Effector memory CD4-positive, alpha-beta T cell (primary cell): ENCODE data around the gene SFMBT2.

ENCODE experiments used
- DNase-seq, 3 donors: peaks; one replicate each; pipeline ENCODE4 v3.0.0-alpha.2; 2020
- H3K27ac ChIP-seq: 2 replicates; pipeline ENCODE4 v1.7.0; 2013; ENCODE audit warnings: mild to moderate bottlenecking, low read length, moderate library complexity; ENCODE audit not compliant: insufficient read depth, poor library complexity, severe bottlenecking
- H3K27me3 ChIP-seq: replicated peaks from 2 replicates; pipeline ENCODE4 v1.7.0; 2013; ENCODE audit warnings: mild to moderate bottlenecking, low read length; ENCODE audit not compliant: insufficient read depth, control insufficient read depth, poor library complexity, severe bottlenecking
- H3K36me3 ChIP-seq: 2 replicates; pipeline ENCODE4 v1.7.0; 2013; ENCODE audit warnings: mild to moderate bottlenecking, low read length, moderate library complexity; ENCODE audit not compliant: control insufficient read depth, insufficient read depth
- H3K4me1 ChIP-seq: 2 replicates; pipeline ENCODE4 v1.7.0; 2013; ENCODE audit warnings: low read length, mild to moderate bottlenecking; ENCODE audit not compliant: control insufficient read depth, insufficient read depth, poor library complexity, severe bottlenecking
- H3K4me3 ChIP-seq: 2 replicates; pipeline ENCODE4 v1.7.0; 2013; ENCODE audit warnings: low read length, low read depth, mild to moderate bottlenecking; ENCODE audit not compliant: insufficient read depth, poor library complexity, severe bottlenecking
- H3K9me3 ChIP-seq: 2 replicates; pipeline ENCODE4 v1.7.0; 2013; ENCODE audit warnings: mild to moderate bottlenecking, low read length, moderate library complexity; ENCODE audit not compliant: control insufficient read depth
- total RNA-seq, 3 donors: gene quantifications; one replicate each; lab custom pipeline; 2026; lab: John Stamatoyannopoulos, UW

SFMBT2 gene
- 32.9 to 43.9 (median 33.4) reads per million in 3 donors for total RNA-seq

DNA sequence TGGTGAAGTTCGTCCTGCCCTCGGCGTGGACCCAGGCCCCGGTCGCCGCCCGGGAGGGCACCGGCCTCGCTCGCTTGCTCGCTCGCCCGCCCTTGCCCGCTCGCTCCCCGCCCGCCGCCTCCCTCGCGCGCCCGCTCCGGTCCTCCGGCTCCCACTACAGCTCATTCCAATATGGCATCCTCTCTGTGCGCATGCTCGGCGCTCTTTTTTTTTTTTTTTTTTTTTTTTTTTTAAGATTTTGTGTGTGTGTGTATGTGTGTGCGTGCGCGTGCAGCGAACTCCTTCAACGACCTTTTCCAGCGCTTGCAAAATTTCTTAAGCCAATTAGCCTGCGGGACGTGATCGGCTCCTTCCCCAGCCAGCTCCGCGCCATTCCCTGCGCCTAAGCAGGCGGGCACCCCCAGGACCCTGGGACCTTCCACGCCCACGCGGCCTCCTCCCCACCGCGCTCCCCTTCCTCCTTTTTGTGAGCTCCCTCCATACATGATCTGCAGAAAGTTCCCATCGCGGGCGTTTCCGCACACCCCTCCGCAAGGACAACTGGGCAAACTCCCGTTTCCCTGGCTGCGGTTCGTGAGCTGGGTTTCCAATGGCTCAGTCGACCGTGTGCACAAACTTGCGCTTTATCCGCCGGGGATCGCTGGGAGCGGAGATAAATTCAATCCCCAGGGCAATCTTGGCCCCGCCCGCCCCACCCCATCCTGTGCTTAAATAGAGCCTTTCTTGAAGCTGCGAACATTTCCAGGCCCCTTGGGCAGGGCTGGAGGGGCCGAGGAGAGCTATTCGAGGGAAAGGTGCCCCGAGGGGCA is at the start of gene SFMBT2:
Gene SFMBT2 (minus strand): TSS at position 173 of the 809 bp plus-strand sequence. CDS start 29,136 bp downstream, outside the sequence.
- no peaks in the 10 kb centered on the region for H3K9me3 ChIP-seq
- H3K36me3 ChIP-seq: no peaks in the 10 kb centered on the region
- peaks cover 36% of the 10 kb centered on the region for H3K4me1 ChIP-seq
- H3K27me3 ChIP-seq: no peaks in the 10 kb centered on the region
- peak within 1 kb of the TSS; percentile 66 for H3K27ac ChIP-seq
- peak; percentile 44 to 54 (median 47) for DNase-seq
- peak within 1 kb of the TSS; percentile 89 for H3K4me3 ChIP-seq

- Histone ChIP-seq H3K4me1 (no peaks in the 10 kb centered on the region), H3K27ac (no peak overlapping the region), H3K36me3 (no peaks in the 10 kb centered on the region), H3K9me3 (no peaks in the 10 kb centered on the region), H3K27me3 (no peaks in the 10 kb centered on the region), H3K4me3 (no peak overlapping the region)
- DNase-seq: no peak
These were observed 49.2 kb upstream of the SFMBT2 start for GRCh38 chr10:7460006-7460405.

GRCh38 chr10:7458556-7458955 is 47.7 kb upstream of the SFMBT2 start:
- DNase-seq: no peak

GRCh38 chr10:7457478-7458316 is 46.9 kb upstream of the SFMBT2 start:
- Histone ChIP-seq H3K36me3 (no peaks in the 10 kb centered on the region), H3K27ac (no peak overlapping the region), H3K27me3 (no peaks in the 10 kb centered on the region), H3K9me3 (no peaks in the 10 kb centered on the region), H3K4me3 (no peak overlapping the region), H3K4me1 (no peaks in the 10 kb centered on the region)
- no peak for DNase-seq

More at GRCh38 chr10:7458556-7458955, 47.7 kb upstream of the SFMBT2 start:
- no peaks in the 10 kb centered on the region for H3K9me3 ChIP-seq
- H3K4me3 ChIP-seq: no peak overlapping the region
- H3K36me3 ChIP-seq: no peaks in the 10 kb centered on the region
- no peaks in the 10 kb centered on the region for H3K27me3 ChIP-seq
- no peaks in the 10 kb centered on the region for H3K4me1 ChIP-seq
- H3K27ac ChIP-seq: no peak overlapping the region

DNA sequence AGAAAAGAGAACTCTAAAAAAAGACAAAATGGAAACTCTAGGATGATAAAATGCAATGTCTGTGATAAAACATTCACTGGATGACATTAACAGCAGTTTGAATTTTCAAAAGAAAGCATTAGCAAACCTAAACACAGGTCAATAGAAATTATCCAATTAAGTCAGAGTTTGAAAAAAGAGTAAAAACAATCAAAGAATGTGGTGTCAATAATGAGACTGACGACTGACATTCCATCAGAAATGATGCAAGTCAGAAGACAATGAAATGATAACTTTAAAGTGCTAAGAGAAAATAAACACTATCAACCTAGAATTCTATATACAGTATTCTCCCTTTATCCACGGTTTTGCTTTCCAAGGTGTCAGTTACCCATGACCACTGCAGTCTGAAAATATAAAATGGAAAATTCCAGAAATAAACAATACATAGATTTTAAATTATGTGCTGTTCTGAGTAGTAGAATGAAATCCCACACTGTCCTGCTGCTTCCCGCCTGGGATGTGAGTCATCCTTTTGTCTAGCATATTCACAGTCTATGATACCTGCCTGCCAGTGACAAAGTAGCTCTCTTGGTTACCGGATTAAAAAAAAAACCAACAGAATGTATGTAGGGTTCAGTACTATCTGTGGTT is 38.3 kb upstream of the SFMBT2 start:
- peaks cover 6% of the 10 kb centered on the region for H3K9me3 ChIP-seq
- no peak overlapping the region for H3K27ac ChIP-seq
- H3K4me1 ChIP-seq: no peaks in the 10 kb centered on the region

DNA sequence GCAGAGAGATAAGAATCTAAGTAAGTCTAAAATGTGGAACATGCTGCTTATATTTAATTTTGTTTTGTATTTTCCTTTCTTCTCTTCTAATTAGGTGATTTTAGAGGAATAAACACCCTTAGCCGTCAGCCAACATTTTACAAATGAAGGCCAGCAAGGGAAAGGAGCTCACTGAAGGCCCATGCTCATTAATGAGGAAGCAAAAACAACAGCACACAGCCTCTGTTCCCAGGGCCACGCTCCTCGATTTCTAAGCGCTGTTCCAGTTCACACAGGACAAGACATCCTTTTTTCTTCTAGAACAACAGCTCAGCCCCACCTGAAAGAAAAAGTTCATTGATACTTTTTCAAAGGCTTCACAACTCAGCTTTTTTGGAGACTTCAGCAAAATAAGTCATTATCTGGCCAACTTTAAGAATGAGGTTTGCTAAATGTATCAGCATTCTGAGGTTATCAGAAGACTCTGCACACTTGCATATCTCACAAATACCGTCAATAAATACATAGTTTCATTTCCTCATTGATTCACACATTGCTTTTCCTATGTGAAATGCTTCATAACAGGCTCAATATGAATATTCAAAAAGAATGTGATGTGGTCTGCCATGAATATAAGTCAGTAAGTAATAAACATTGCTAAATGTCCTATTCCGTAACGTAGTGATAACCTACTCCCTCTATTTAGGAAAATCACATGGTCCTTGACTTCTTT is 34.8 kb upstream of the SFMBT2 start:
- H3K4me3 ChIP-seq: no peak overlapping the region
- H3K4me1 ChIP-seq: no peaks in the 10 kb centered on the region
- H3K27ac ChIP-seq: no peak overlapping the region
- H3K27me3 ChIP-seq: no peaks in the 10 kb centered on the region
- H3K9me3 ChIP-seq: peaks cover 6% of the 10 kb centered on the region
- H3K36me3 ChIP-seq: no peaks in the 10 kb centered on the region
- no peak for DNase-seq

More for the DNA sequence above, 38.3 kb upstream of the SFMBT2 start:
- no peak for DNase-seq
- H3K27me3 ChIP-seq: no peaks in the 10 kb centered on the region
- no peak overlapping the region for H3K4me3 ChIP-seq
- no peaks in the 10 kb centered on the region for H3K36me3 ChIP-seq

- Histone ChIP-seq H3K4me1 (no peaks in the 10 kb centered on the region), H3K4me3 (no peak overlapping the region), H3K9me3 (peaks cover 3% of the 10 kb centered on the region), H3K36me3 (no peaks in the 10 kb centered on the region), H3K27me3 (no peaks in the 10 kb centered on the region), H3K27ac (no peak overlapping the region)
- DNase-seq: no peak
These were observed 33.8 kb upstream of the SFMBT2 start for GRCh38 chr10:7444551-7445121.

DNA sequence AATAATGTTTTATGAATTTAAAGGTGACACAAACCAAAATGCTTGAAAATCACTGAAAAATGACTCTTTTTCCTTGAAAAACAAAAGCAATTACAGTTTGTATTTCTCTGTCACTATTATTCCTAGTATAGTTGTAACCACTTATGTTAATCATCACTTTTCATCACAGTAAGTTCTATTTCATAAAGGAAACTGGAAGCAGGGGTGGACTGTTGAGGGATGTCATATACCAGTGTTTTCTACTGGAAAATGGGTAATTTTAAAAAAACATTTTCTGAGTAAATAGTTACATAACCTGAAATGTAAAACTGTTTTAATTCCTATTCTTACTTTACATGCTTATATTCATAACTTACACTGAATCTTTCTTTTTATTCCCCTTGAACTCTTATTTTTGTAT is 32.2 kb upstream of the SFMBT2 start:
- Histone ChIP-seq H3K9me3 (no peaks in the 10 kb centered on the region), H3K4me3 (no peak overlapping the region), H3K36me3 (no peaks in the 10 kb centered on the region), H3K27me3 (no peaks in the 10 kb centered on the region), H3K4me1 (no peaks in the 10 kb centered on the region), H3K27ac (no peak overlapping the region)
- no peak for DNase-seq

DNA sequence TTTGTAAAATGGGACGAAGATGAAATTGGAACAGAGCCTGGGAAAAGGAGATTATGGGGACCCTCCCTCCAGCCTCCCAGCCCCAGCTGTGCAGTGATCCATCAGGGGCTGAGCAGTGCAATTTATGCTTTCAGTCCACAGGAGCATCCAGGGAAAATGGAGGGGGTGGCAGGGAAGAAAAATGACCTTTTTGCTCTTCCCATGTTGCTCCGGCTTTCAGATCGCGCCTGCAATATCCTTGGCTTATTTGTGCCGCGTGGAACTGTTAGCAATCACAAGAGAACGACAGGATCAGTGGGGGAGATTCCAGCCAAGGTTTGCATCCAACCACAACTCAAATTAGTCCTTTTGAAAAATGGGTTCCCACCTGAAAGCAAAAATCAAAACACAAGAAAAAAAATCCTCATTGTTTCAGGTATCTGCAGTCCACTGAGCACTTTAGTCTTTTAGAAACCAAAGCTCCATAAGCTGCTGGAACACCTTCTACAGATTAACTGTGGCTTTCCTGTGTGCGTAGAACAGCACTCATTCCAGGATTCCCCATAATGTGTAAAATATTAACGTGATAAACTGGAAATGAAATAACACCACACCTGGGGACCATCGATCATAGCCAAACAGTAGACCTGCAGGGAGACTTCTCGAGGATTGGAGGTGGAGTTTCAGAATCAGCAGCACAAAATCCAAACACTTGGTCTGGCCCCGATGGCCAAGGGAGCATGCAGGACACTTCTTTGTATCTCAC is 30.7 kb upstream of the SFMBT2 start:
- H3K36me3 ChIP-seq: no peaks in the 10 kb centered on the region
- H3K9me3 ChIP-seq: no peaks in the 10 kb centered on the region
- DNase-seq: no peak
- H3K27ac ChIP-seq: no peak overlapping the region
- H3K4me1 ChIP-seq: no peaks in the 10 kb centered on the region
- no peak overlapping the region for H3K4me3 ChIP-seq
- H3K27me3 ChIP-seq: no peaks in the 10 kb centered on the region
